ENCODE results near the gene CHCHD3.

CHCHD3 gene

GRCh38 chr7:132825932-132826835 lies 255.7 kb downstream of the CHCHD3 start:
- H3K9me3 ChIP-seq (ENCODE audit: control insufficient read depth, low read depth, low read length), result no peaks in the 10 kb centered on the region
- H3K9ac ChIP-seq (ENCODE audit: low read length), result no peak overlapping the region
- H3K36me3 ChIP-seq (ENCODE audit: control insufficient read depth, low read depth, low read length), result no peaks in the 10 kb centered on the region
- H3K4me1 ChIP-seq (ENCODE audit: control insufficient read depth, low read depth, low read length), result no peaks in the 10 kb centered on the region
- H3K27me3 ChIP-seq (ENCODE audit: control insufficient read depth, insufficient read depth, low read length), result no peaks in the 10 kb centered on the region
- H3K27ac ChIP-seq (ENCODE audit: low read length), result no peak overlapping the region
- no peak overlapping the region for H3K4me3 ChIP-seq (ENCODE audit: low read length)

GRCh38 chr7:132825222-132825621 lies 256.7 kb downstream of the CHCHD3 start:
- Histone ChIP-seq H3K36me3 (ENCODE audit: control insufficient read depth, low read depth, low read length) (no peaks in the 10 kb centered on the region), H3K9me3 (ENCODE audit: control insufficient read depth, low read depth, low read length) (no peaks in the 10 kb centered on the region), H3K4me3 (ENCODE audit: low read length) (no peak overlapping the region), H3K9ac (ENCODE audit: low read length) (no peak overlapping the region), H3K27ac (ENCODE audit: low read length) (no peak overlapping the region), H3K4me1 (ENCODE audit: control insufficient read depth, low read depth, low read length) (no peaks in the 10 kb centered on the region), H3K27me3 (ENCODE audit: control insufficient read depth, insufficient read depth, low read length) (no peaks in the 10 kb centered on the region)

GRCh38 chr7:132819648-132820047 lies 262.2 kb downstream of the CHCHD3 start:
- Histone ChIP-seq H3K36me3 (ENCODE audit: control insufficient read depth, low read depth, low read length) (no peaks in the 10 kb centered on the region), H3K4me3 (ENCODE audit: low read length) (no peak overlapping the region), H3K9ac (ENCODE audit: low read length) (no peak overlapping the region), H3K4me1 (ENCODE audit: control insufficient read depth, low read depth, low read length) (peaks cover 7% of the 10 kb centered on the region), H3K9me3 (ENCODE audit: control insufficient read depth, low read depth, low read length) (no peaks in the 10 kb centered on the region), H3K27me3 (ENCODE audit: control insufficient read depth, insufficient read depth, low read length) (no peaks in the 10 kb centered on the region), H3K27ac (ENCODE audit: low read length) (no peak overlapping the region)

GRCh38 chr7:132817949-132818348 lies 263.9 kb downstream of the CHCHD3 start:
- Histone ChIP-seq H3K9me3 (ENCODE audit: control insufficient read depth, low read depth, low read length) (no peaks in the 10 kb centered on the region), H3K27ac (ENCODE audit: low read length) (no peak overlapping the region), H3K9ac (ENCODE audit: low read length) (no peak overlapping the region), H3K36me3 (ENCODE audit: control insufficient read depth, low read depth, low read length) (no peaks in the 10 kb centered on the region), H3K4me1 (ENCODE audit: control insufficient read depth, low read depth, low read length) (peaks cover 7% of the 10 kb centered on the region), H3K27me3 (ENCODE audit: control insufficient read depth, insufficient read depth, low read length) (no peaks in the 10 kb centered on the region), H3K4me3 (ENCODE audit: low read length) (no peak overlapping the region)

GRCh38 chr7:132815696-132816311 lies 266.1 kb downstream of the CHCHD3 start:
- Histone ChIP-seq H3K9ac (ENCODE audit: low read length) (peak overlapping the region; percentile 21), H3K4me1 (ENCODE audit: control insufficient read depth, low read depth, low read length) (peaks cover 7% of the 10 kb centered on the region), H3K27ac (ENCODE audit: low read length) (no peak overlapping the region), H3K9me3 (ENCODE audit: control insufficient read depth, low read depth, low read length) (no peaks in the 10 kb centered on the region), H3K27me3 (ENCODE audit: control insufficient read depth, insufficient read depth, low read length) (no peaks in the 10 kb centered on the region), H3K4me3 (ENCODE audit: low read length) (no peak overlapping the region), H3K36me3 (ENCODE audit: control insufficient read depth, low read depth, low read length) (no peaks in the 10 kb centered on the region)

- Histone ChIP-seq H3K36me3 (ENCODE audit: control insufficient read depth, low read depth, low read length) (no peaks in the 10 kb centered on the region), H3K27me3 (ENCODE audit: control insufficient read depth, insufficient read depth, low read length) (no peaks in the 10 kb centered on the region), H3K9ac (ENCODE audit: low read length) (peak overlapping the region; percentile 21), H3K9me3 (ENCODE audit: control insufficient read depth, low read depth, low read length) (no peaks in the 10 kb centered on the region), H3K27ac (ENCODE audit: low read length) (no peak overlapping the region), H3K4me3 (ENCODE audit: low read length) (no peak overlapping the region), H3K4me1 (ENCODE audit: control insufficient read depth, low read depth, low read length) (peaks cover 7% of the 10 kb centered on the region)
Measured at GRCh38 chr7:132815130-132815529, 266.8 kb downstream of the CHCHD3 start.

- no peak overlapping the region for H3K27ac ChIP-seq (ENCODE audit: low read length)
- no peaks in the 10 kb centered on the region for H3K9me3 ChIP-seq (ENCODE audit: control insufficient read depth, low read depth, low read length)
- no peaks in the 10 kb centered on the region for H3K36me3 ChIP-seq (ENCODE audit: control insufficient read depth, low read depth, low read length)
- H3K4me3 ChIP-seq (ENCODE audit: low read length), result no peak overlapping the region
- H3K27me3 ChIP-seq (ENCODE audit: control insufficient read depth, insufficient read depth, low read length), result no peaks in the 10 kb centered on the region
- peaks cover 1% of the 10 kb centered on the region for H3K4me1 ChIP-seq (ENCODE audit: control insufficient read depth, low read depth, low read length)
- H3K9ac ChIP-seq (ENCODE audit: low read length), result no peak overlapping the region
Measured at GRCh38 chr7:132810561-132810960, 271.3 kb downstream of the CHCHD3 start.

- no peaks in the 10 kb centered on the region for H3K27me3 ChIP-seq (ENCODE audit: control insufficient read depth, insufficient read depth, low read length)
- H3K9me3 ChIP-seq (ENCODE audit: control insufficient read depth, low read depth, low read length), result no peaks in the 10 kb centered on the region
- H3K4me3 ChIP-seq (ENCODE audit: low read length), result no peak overlapping the region
- H3K9ac ChIP-seq (ENCODE audit: low read length), result no peak overlapping the region
- H3K4me1 ChIP-seq (ENCODE audit: control insufficient read depth, low read depth, low read length), result no peaks in the 10 kb centered on the region
- no peak overlapping the region for H3K27ac ChIP-seq (ENCODE audit: low read length)
- H3K36me3 ChIP-seq (ENCODE audit: control insufficient read depth, low read depth, low read length), result no peaks in the 10 kb centered on the region
Measured at GRCh38 chr7:132806834-132807233, 275.1 kb downstream of the CHCHD3 start.

GRCh38 chr7:132805766-132806165 lies 276.1 kb downstream of the CHCHD3 start:
- no peak overlapping the region for H3K4me3 ChIP-seq (ENCODE audit: low read length)
- no peaks in the 10 kb centered on the region for H3K36me3 ChIP-seq (ENCODE audit: control insufficient read depth, low read depth, low read length)
- no peak overlapping the region for H3K27ac ChIP-seq (ENCODE audit: low read length)
- H3K4me1 ChIP-seq (ENCODE audit: control insufficient read depth, low read depth, low read length), result no peaks in the 10 kb centered on the region
- no peaks in the 10 kb centered on the region for H3K27me3 ChIP-seq (ENCODE audit: control insufficient read depth, insufficient read depth, low read length)
- no peak overlapping the region for H3K9ac ChIP-seq (ENCODE audit: low read length)
- no peaks in the 10 kb centered on the region for H3K9me3 ChIP-seq (ENCODE audit: control insufficient read depth, low read depth, low read length)

- no peaks in the 10 kb centered on the region for H3K9me3 ChIP-seq (ENCODE audit: control insufficient read depth, low read depth, low read length)
- no peak overlapping the region for H3K9ac ChIP-seq (ENCODE audit: low read length)
Measured at GRCh38 chr7:132804849-132805485, 276.9 kb downstream of the CHCHD3 start.

GRCh38 chr7:132800522-132800921 lies 281.4 kb downstream of the CHCHD3 start:
- Histone ChIP-seq H3K9ac (ENCODE audit: low read length) (no peak overlapping the region), H3K36me3 (ENCODE audit: control insufficient read depth, low read depth, low read length) (peaks cover 5% of the 10 kb centered on the region), H3K4me1 (ENCODE audit: control insufficient read depth, low read depth, low read length) (no peaks in the 10 kb centered on the region)

More at GRCh38 chr7:132804849-132805485, 276.9 kb downstream of the CHCHD3 start:
- H3K27me3 ChIP-seq (ENCODE audit: control insufficient read depth, insufficient read depth, low read length), result no peaks in the 10 kb centered on the region
- H3K36me3 ChIP-seq (ENCODE audit: control insufficient read depth, low read depth, low read length), result no peaks in the 10 kb centered on the region
- H3K4me1 ChIP-seq (ENCODE audit: control insufficient read depth, low read depth, low read length), result no peaks in the 10 kb centered on the region
- no peak overlapping the region for H3K27ac ChIP-seq (ENCODE audit: low read length)
- no peak overlapping the region for H3K4me3 ChIP-seq (ENCODE audit: low read length)

More at GRCh38 chr7:132800522-132800921, 281.4 kb downstream of the CHCHD3 start:
- Histone ChIP-seq H3K27ac (ENCODE audit: low read length) (no peak overlapping the region), H3K27me3 (ENCODE audit: control insufficient read depth, insufficient read depth, low read length) (no peaks in the 10 kb centered on the region), H3K4me3 (ENCODE audit: low read length) (no peak overlapping the region), H3K9me3 (ENCODE audit: control insufficient read depth, low read depth, low read length) (no peaks in the 10 kb centered on the region)

Data from iPS-18a (cell line).